Upper lobe of right lung (tissue), 1 donor: ENCODE results near the gene ZFPL1. TPM values are rescaled to one million over a fixed set of nuclear protein-coding genes. Genes with fewer than 3 reads are reported as not detected.

Source experiments
- ATAC-seq: fragments of 200-7000 bp; cut with Tn5 transposase; one replicate; pipeline ENCODE4 v1.9.1; 2020; ENCODE audit warnings: mild to moderate bottlenecking, moderate library complexity
- DNase-seq: peaks from one replicate; pipeline ENCODE4 v3.0.0-alpha.2; 2020
- H3K27ac ChIP-seq: fragments of 200-600 bp; one replicate; pipeline ENCODE4 v1.8.0; 2022
- H3K27me3 ChIP-seq: fragments of 200-600 bp; one replicate; pipeline ENCODE4 v1.8.0; 2022; ENCODE audit warnings: mild to moderate bottlenecking
- H3K36me3 ChIP-seq: fragments of 200-600 bp; one replicate; pipeline ENCODE4 v1.8.0; 2022
- H3K4me1 ChIP-seq: fragments of 200-600 bp; one replicate; pipeline ENCODE4 v1.8.0; 2022
- H3K4me3 ChIP-seq: fragments of 200-600 bp; one replicate; pipeline ENCODE4 v1.8.0; 2022; ENCODE audit warnings: mild to moderate bottlenecking
- H3K9me3 ChIP-seq: fragments of 200-600 bp; one replicate; pipeline ENCODE4 v1.8.0; 2022
- intact Hi-C: fragments of 100-400 bp; cut with DNase I; formaldehyde crosslinking; loops from one replicate; pipeline ENCODE4 v1.11.0; 2022
- total RNA-seq: library from RNA; stranded (reverse); fragmentation: NEBNext Ultra II Directional; extraction: Animal tissue kit (Norgen Biotek cat#: 25700); gene quantifications from one replicate; pipeline ENCODE4 v1.2.1, GENCODE V29; 2021
- TF ChIP-seq, protein P1 (sequence below): fragments of 200-600 bp; IDR thresholded peaks from one replicate; pipeline ENCODE4 v1.8.0; 2022; ENCODE audit warnings: antibody characterized with exemption
- donor health status: DM: no; HTN: yes; CAD: no; lungs with severe emphysema.

The ZFPL1 gene
- total RNA-seq, 1 donor from 2014 or later = 32.1 TPM

DNA sequence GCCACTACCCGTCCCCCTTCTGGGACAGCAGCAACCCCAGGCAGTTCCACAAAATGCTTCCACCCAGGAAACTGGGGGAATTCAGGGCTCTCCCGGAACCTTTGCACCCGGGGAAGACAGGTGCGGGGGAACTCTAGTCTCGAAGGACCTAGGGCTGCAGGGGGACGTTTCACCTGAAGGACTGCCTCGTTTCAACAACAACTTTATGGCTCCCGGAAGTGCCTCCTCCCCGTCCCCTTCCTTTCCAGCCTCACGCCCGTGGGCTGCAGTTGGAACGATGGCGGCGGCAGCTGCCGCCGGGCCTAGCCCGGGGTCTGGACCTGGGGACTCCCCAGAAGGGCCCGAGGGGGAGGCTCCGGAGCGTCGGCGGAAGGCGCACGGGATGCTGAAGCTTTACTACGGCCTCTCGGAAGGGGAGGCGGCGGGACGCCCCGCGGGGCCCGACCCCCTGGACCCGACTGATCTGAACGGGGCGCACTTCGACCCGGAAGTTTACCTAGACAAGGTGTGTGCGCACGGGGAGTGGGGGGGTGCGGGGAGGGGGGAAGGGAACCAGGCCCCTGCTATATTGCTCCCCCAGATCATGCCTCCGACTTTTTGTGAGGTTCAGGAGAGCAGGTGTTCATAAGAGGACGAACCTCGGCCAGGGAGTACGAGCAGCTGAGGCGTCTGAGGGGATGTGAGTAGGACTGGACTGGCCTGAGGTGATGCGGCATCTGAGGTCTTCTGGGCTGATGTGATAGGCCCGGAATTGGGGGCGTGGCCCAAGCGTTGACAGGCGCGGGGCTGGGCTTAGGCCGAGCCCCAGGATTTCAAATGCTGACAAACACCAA, 12.2 kb downstream of the ZFPL1 start, which contains the start of gene VPS51:
VPS51 (plus strand) TSS at position 241 of the 833 bp plus-strand sequence; CDS start at position 278, 37 bp downstream.
- TF ChIP-seq, protein P1, sequence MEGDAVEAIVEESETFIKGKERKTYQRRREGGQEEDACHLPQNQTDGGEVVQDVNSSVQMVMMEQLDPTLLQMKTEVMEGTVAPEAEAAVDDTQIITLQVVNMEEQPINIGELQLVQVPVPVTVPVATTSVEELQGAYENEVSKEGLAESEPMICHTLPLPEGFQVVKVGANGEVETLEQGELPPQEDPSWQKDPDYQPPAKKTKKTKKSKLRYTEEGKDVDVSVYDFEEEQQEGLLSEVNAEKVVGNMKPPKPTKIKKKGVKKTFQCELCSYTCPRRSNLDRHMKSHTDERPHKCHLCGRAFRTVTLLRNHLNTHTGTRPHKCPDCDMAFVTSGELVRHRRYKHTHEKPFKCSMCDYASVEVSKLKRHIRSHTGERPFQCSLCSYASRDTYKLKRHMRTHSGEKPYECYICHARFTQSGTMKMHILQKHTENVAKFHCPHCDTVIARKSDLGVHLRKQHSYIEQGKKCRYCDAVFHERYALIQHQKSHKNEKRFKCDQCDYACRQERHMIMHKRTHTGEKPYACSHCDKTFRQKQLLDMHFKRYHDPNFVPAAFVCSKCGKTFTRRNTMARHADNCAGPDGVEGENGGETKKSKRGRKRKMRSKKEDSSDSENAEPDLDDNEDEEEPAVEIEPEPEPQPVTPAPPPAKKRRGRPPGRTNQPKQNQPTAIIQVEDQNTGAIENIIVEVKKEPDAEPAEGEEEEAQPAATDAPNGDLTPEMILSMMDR = no peak
- intact Hi-C loops = no loop called here

DNA sequence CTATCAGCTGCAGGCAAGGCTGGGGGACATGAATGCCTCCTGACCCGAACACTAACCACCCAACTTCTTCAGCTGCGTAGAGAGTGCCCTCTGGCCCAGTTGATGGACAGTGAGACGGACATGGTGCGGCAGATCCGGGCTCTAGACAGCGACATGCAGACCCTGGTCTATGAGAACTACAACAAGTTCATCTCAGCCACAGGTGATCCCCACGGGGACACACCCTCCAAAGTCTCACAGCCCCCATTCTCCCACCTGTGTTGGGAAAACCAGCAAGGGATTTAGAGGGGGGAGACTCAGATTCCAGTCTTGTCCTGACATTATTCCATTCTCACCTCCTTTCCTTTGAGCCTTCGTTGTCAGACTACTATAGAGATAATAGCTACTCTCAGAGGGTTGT, 12.9 kb downstream of the ZFPL1 start:
- TF ChIP-seq, protein P1 = no peak
- H3K4me3 ChIP-seq = peak overlapping the region; percentile 90
- no peaks in the 10 kb centered on the region for H3K9me3 ChIP-seq
- ATAC-seq = no peak
- peaks cover 8% of the 10 kb centered on the region for H3K4me1 ChIP-seq
- H3K27me3 ChIP-seq = no peaks in the 10 kb centered on the region
- H3K27ac ChIP-seq = peak overlapping the region; percentile 94
- peaks cover 12% of the 10 kb centered on the region for H3K36me3 ChIP-seq
- intact Hi-C loops = no loop called here
- no peak for DNase-seq

More for the DNA sequence above, 12.2 kb downstream of the ZFPL1 start, which contains the start of gene VPS51:
- peak; percentile 96 for ATAC-seq
- Histone ChIP-seq H3K36me3 (peaks cover 12% of the 10 kb centered on the region), H3K27me3 (no peaks in the 10 kb centered on the region), H3K9me3 (no peaks in the 10 kb centered on the region), H3K4me1 (peaks cover 8% of the 10 kb centered on the region), H3K27ac (peak within 1 kb of the TSS; percentile 94), H3K4me3 (peak within 1 kb of the TSS; percentile 90)
- DNase-seq = peak; percentile 94

DNA sequence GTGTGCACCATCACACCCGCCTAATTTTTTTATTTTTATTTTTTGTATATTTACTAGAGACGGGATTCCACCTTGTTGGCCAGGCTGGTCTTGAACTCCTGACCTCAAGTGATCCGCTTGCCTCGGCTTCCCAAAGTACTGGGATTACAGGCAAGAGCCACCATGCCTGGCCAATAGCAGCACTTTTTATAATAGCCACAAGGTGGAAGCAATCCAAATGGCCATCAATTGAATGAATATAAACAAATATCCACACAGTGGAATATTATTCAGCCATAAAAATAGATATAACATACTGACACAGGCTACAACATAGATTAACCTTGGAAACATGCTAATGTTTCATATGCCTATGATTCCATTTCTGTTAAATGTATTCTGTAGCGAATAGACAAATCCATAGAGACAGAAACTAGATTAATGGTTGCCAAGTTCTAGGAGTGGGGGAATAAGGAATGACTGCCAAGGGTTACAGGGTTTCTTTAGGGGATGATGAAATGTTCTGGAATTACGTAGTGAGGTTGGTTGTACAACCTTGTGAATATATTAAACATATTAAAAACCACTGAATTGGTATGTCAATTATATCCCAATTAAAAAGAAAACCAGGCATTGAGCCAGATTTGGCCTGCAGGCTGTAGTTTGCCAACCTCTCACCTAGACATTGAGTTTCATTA, 16.8 kb downstream of the ZFPL1 start:
- Histone ChIP-seq H3K4me3 (no peak overlapping the region), H3K36me3 (peaks cover 12% of the 10 kb centered on the region), H3K4me1 (peaks cover 8% of the 10 kb centered on the region), H3K9me3 (no peaks in the 10 kb centered on the region), H3K27me3 (no peaks in the 10 kb centered on the region), H3K27ac (peak overlapping the region; percentile 48)
- intact Hi-C loops = no loop called here
- ATAC-seq (no peak), DNase-seq (no peak)
- TF ChIP-seq, protein P1 = no peak

DNA sequence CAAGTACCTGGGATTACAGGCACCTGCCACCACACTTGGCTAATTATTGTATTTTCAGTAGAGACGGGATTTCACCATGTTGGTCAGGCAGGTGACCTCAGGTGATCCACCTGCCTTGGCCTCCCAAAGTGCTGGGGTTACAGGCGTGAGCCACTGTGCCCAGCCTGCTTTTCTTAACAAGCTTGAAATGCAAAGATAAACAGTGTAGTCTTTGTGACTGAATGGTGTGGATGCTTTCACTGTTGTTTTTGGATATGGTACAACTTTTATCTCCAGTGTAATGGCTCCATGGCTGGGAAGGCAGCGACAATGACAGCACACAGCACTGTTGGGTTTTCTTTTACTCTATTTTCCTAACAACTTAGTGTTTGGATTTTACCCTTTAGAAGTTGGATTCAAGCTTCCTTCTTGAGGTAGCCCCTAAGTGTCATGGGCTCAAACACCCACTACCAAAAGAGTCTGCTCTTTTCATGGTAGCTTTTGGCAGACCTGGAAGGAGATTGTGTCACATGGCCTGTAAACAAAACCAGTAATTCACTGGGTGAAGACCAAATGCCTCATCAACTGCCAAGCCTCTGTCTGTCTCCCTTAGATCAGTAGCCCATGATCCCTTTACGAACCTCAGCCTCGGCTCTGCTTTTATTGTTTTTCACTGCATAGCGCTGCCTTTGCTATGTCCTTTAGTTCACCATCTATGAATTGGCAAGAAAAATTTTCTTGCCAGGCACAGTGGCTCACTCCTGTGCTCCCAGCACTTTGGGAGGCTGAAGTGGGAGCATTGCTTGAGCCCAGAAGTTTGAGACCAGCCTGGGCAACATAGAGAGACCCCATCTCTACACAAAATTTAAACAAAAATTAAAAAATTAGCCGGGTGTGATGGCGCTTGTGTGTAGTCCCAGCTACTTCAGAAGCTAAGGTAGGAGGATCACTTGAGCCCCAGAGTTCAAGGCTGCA, 18.4 kb downstream of the ZFPL1 start:
- H3K36me3 ChIP-seq = peaks cover 16% of the 10 kb centered on the region
- H3K27me3 ChIP-seq = no peaks in the 10 kb centered on the region
- intact Hi-C loops = no loop called here
- no peak for DNase-seq
- H3K27ac ChIP-seq = peak overlapping the region; percentile 48
- H3K9me3 ChIP-seq = no peaks in the 10 kb centered on the region
- ATAC-seq = peak; percentile 56
- H3K4me1 ChIP-seq = peaks cover under 1% of the 10 kb centered on the region
- TF ChIP-seq, protein P1 = no peak
- no peak overlapping the region for H3K4me3 ChIP-seq

DNA sequence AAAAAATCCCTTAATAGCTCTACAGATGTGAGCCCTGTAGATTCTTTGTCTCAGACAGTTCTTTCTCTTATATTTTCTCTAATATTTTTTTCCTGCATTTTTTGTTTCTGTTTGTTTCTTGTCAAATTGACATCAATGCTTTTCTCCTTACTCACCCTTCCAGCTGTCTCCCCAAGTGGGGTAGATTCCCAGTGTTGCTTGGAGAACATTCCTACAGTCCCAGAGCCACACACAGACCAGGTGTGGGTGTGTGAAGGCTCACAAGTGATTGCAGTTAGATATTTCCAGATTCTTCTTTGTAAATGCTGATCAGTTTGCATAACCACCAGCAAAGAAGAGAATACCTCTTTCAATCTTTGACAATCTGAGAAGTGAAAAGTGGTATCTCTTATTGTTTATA, 19.5 kb downstream of the ZFPL1 start:
- H3K36me3 ChIP-seq = peaks cover 16% of the 10 kb centered on the region
- TF ChIP-seq, protein P1 = no peak
- H3K4me3 ChIP-seq = no peak overlapping the region
- H3K27me3 ChIP-seq = no peaks in the 10 kb centered on the region
- intact Hi-C loops = no loop called here
- no peak for ATAC-seq
- DNase-seq = no peak
- H3K9me3 ChIP-seq = no peaks in the 10 kb centered on the region
- no peak overlapping the region for H3K27ac ChIP-seq
- no peaks in the 10 kb centered on the region for H3K4me1 ChIP-seq
